Stimulated activated CD8-positive, alpha-beta memory T cell treated with anti-CD3 and anti-CD28 coated beads, Interleukin-15, amount 100 ng/mL, for 1 hour (primary cell): ENCODE data around the gene SPIC.

Source experiments
- DNase-seq: peaks from one replicate; pipeline ENCODE4 v3.0.0-alpha.2; 2020; ENCODE audit warnings: low read depth

Gene SPIC

DNA sequence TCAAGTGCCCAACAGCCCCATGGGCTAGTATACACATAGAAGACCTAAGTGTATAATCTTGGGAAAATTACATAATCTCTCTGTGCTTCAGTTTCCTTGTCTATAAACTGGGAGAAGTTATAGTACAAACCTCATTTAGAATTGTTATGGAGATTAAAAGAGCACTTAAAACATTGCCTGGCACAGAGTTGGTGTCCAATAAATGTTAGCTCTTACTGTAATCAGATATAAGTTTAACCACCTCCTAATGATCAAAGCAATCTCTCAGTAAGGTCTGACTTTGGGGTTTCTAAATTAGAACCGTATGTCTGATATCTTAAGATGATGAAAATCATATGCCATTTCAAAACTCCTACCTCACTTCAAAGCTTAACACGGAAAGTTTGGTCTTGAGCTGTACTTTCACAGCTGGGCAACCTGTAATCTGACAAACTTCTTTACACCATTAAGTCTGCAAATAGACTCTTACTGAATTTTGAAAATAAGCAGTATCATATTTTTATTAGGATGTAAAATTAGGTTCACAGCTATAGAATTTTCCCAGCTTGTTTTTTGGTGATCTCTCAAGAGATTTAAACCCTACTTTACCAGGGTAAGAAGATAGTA, 61.0 kb downstream of the SPIC start:
- DNase-seq: no peak
